H1 (cell line): Measurements from ENCODE around the gene ADARB2. TPM values are rescaled to one million over a fixed set of nuclear protein-coding genes. Genes with fewer than 3 reads are reported as not detected.

Experiments used
- CTCF ChIA-PET: fragments of 300-600 bp; sonication (Branson Sonifier 250); formaldehyde crosslinking; loops from one replicate; lab custom pipeline; 2021; ENCODE audit not compliant: partially characterized antibody; lab: Charles Lee
- POLR2A ChIA-PET: fragments of 300-600 bp; sonication (Branson Sonifier 250); formaldehyde crosslinking; loops from one replicate; lab custom pipeline; 2021; ENCODE audit warnings: inconsistent platforms; ENCODE audit not compliant: partially characterized antibody; lab: Charles Lee
- DNase-seq, 2 experiments: peaks; one replicate each; pipeline versions ENCODE4 v3.0.0 to v3.0.0-alpha.2; 2010 to 2022; ENCODE audit warnings: low spot score in 2 of 2, low read depth in 1 of 2, mixed read lengths in 1 of 2
- FAIRE-seq: peaks from 2 replicates; lab custom pipeline; 2011; peaks lifted over from hg19 to GRCh38; lab: Jason Lieb, UNC
- H2AFZ ChIP-seq: 2 replicates; pipeline ENCODE4 v1.8.1; 2012; ENCODE audit warnings: low read length, inconsistent platforms
- H2AK5ac ChIP-seq: 2 replicates; pipeline ENCODE4 v1.6.1; 2013; ENCODE audit warnings: low read depth, low read length
- H2BK120ac ChIP-seq: replicated peaks from 2 replicates; pipeline ENCODE3; 2013; ENCODE audit warnings: low read depth, low read length, inconsistent platforms
- H2BK12ac ChIP-seq: 2 replicates; pipeline ENCODE4 v1.6.1; 2013; ENCODE audit warnings: low read depth, low read length
- H2BK15ac ChIP-seq: 2 replicates; pipeline ENCODE4 v1.6.1; 2013; ENCODE audit warnings: low read length
- H2BK20ac ChIP-seq: 2 replicates; pipeline ENCODE4 v1.6.1; 2013; ENCODE audit warnings: low read length
- H2BK5ac ChIP-seq: 2 replicates; pipeline ENCODE4 v1.6.1; 2013; ENCODE audit warnings: low read depth, low read length
- H3K14ac ChIP-seq: 2 replicates; pipeline ENCODE4 v1.6.1; 2013; ENCODE audit warnings: inconsistent platforms; ENCODE audit not compliant: insufficient read length
- H3K18ac ChIP-seq: 2 replicates; pipeline ENCODE4 v1.6.1; 2013; ENCODE audit warnings: low read length; ENCODE audit errors: extremely low read depth
- H3K23ac ChIP-seq: 2 replicates; pipeline ENCODE4 v1.6.1; 2013; ENCODE audit warnings: inconsistent platforms; ENCODE audit not compliant: insufficient read length
- H3K23me2 ChIP-seq: 2 replicates; pipeline ENCODE4 v1.6.1; 2013; ENCODE audit warnings: low read depth, low read length
- H3K27ac ChIP-seq: 2 replicates; pipeline ENCODE4 v1.6.1; 2011; ENCODE audit warnings: low read depth, low read length, inconsistent platforms
- H3K27me3 ChIP-seq, 4 experiments: replicated peaks in 1 of 4; 1 replicate in 1 of 4; 2 replicates in 3 of 4; pipeline versions ENCODE4 v1.6.1 to v1.8.1; 2011 to 2013; ENCODE audit warnings: low read length in 3 of 4, mild to moderate bottlenecking in 3 of 4, inconsistent platforms in 2 of 4, mixed read lengths in 2 of 4, moderate library complexity in 1 of 4; ENCODE audit not compliant: control insufficient read depth in 3 of 4, insufficient read depth in 3 of 4; ENCODE audit errors: extremely low read depth in 1 of 4
- H3K36me3 ChIP-seq, 4 experiments: 2 replicates each; pipeline versions ENCODE4 v1.6.1 to v1.8.1; 2011 to 2013; ENCODE audit warnings: mild to moderate bottlenecking in 4 of 4, low read length in 3 of 4, moderate library complexity in 2 of 4, control low read depth in 1 of 4, inconsistent platforms in 1 of 4; ENCODE audit not compliant: insufficient read depth in 4 of 4, control insufficient read depth in 2 of 4
- H3K4ac ChIP-seq: replicated peaks from 2 replicates; pipeline ENCODE3; 2013; ENCODE audit warnings: low read length, low read depth, mixed read lengths, inconsistent platforms; ENCODE audit not compliant: insufficient read length
- H3K4me1 ChIP-seq, 4 experiments: replicated peaks in 1 of 4; 1 replicate in 1 of 4; 2 replicates in 3 of 4; pipeline versions ENCODE4 v1.6.1 to v1.8.1; 2011 to 2013; ENCODE audit warnings: low read length in 3 of 4, inconsistent platforms in 2 of 4, mixed read lengths in 1 of 4; ENCODE audit not compliant: insufficient read depth in 4 of 4, control insufficient read depth in 3 of 4
- H3K4me2 ChIP-seq, 2 experiments: 2 replicates each; pipeline versions ENCODE4 v1.6.1 to v1.8.1; 2011 to 2013; ENCODE audit warnings: low read depth in 2 of 2, low read length in 2 of 2, control low read depth in 1 of 2, inconsistent platforms in 1 of 2, mild to moderate bottlenecking in 1 of 2; ENCODE audit not compliant: insufficient read depth in 1 of 2
- H3K4me3 ChIP-seq, 4 experiments: fragments of 200-600, 300-600 bp in 1 of 4; sonication (generic), shearing (Covaris generic), sonication (Bioruptor Twin) in 1 of 4; 2 replicates each; pipeline versions ENCODE4 v1.5.1 to v1.8.1; 2011 to 2016; ENCODE audit warnings: low read length in 4 of 4, low read depth in 3 of 4, control low read depth in 2 of 4, inconsistent platforms in 2 of 4, mild to moderate bottlenecking in 2 of 4, mixed read lengths in 1 of 4, moderate library complexity in 1 of 4; ENCODE audit not compliant: insufficient read depth in 2 of 4; ENCODE audit errors: extremely low read depth in 1 of 4
- H3K56ac ChIP-seq: replicated peaks from 2 replicates; pipeline ENCODE3; 2013; ENCODE audit warnings: low read depth, mild to moderate bottlenecking, mixed read lengths, low read length, inconsistent platforms; ENCODE audit not compliant: insufficient read length
- H3K79me1 ChIP-seq: 2 replicates; pipeline ENCODE4 v1.6.1; 2013; ENCODE audit warnings: low read depth, low read length, control low read depth
- H3K79me2 ChIP-seq, 2 experiments: 2 replicates each; pipeline versions ENCODE4 v1.6.1 to v1.8.1; 2012 to 2013; ENCODE audit warnings: low read length in 2 of 2, mild to moderate bottlenecking in 2 of 2, inconsistent platforms in 1 of 2; ENCODE audit not compliant: insufficient read depth in 2 of 2, control insufficient read depth in 1 of 2
- H3K9ac ChIP-seq, 4 experiments: replicated peaks in 1 of 4; 1 replicate in 1 of 4; 2 replicates in 3 of 4; pipeline versions ENCODE4 v1.6.1 to v1.8.1; 2011 to 2013; ENCODE audit warnings: low read depth in 3 of 4, low read length in 3 of 4, control low read depth in 2 of 4, mild to moderate bottlenecking in 2 of 4, moderate library complexity in 2 of 4, inconsistent platforms in 1 of 4; ENCODE audit errors: extremely low read depth in 1 of 4
- H3K9me3 ChIP-seq, 2 experiments: 2 replicates each; pipeline versions ENCODE4 v1.6.1 to v1.8.1; 2012 to 2013; ENCODE audit warnings: mild to moderate bottlenecking in 2 of 2, moderate library complexity in 2 of 2, control low read depth in 1 of 2, inconsistent platforms in 1 of 2, low read depth in 1 of 2, low read length in 1 of 2, mixed read lengths in 1 of 2; ENCODE audit not compliant: insufficient read depth in 2 of 2
- H4K20me1 ChIP-seq, 2 experiments: replicated peaks in 1 of 2; 2 replicates each; pipeline versions ENCODE3 to v1.8.1; 2011 to 2013; ENCODE audit warnings: inconsistent platforms in 2 of 2, low read length in 2 of 2, mild to moderate bottlenecking in 1 of 2; ENCODE audit not compliant: insufficient read depth in 2 of 2, control insufficient read depth in 1 of 2
- H4K5ac ChIP-seq: 2 replicates; pipeline ENCODE4 v1.6.1; 2013; ENCODE audit warnings: low read length, low read depth, mixed read lengths, inconsistent platforms; ENCODE audit not compliant: insufficient read length
- H4K8ac ChIP-seq: 2 replicates; pipeline ENCODE4 v1.8.0; 2013; ENCODE audit warnings: mild to moderate bottlenecking, moderate library complexity, low read length, inconsistent platforms; ENCODE audit not compliant: insufficient read depth; ENCODE audit errors: extremely low read depth
- H4K91ac ChIP-seq: replicated peaks from 2 replicates; pipeline ENCODE3; 2013; ENCODE audit warnings: low read length, mixed read lengths, inconsistent platforms; ENCODE audit not compliant: insufficient read length
- CHD1 ChIP-seq: IDR thresholded peaks from 2 replicates; pipeline ENCODE4 v1.6.1; 2012; ENCODE audit warnings: low read depth, low read length, improper control_type of control experiment
- PHF8 ChIP-seq: fragments of 200-600 bp; sonication (generic); conservative IDR thresholded peaks from 2 replicates; pipeline ENCODE4 v1.7.1; 2012; ENCODE audit warnings: low read depth, mild to moderate bottlenecking, inconsistent platforms, low read length, moderate library complexity
- POLR2AphosphoS5 ChIP-seq: IDR thresholded peaks from 2 replicates; pipeline ENCODE4 v1.6.1; 2011; ENCODE audit warnings: low read depth, low read length
- TBP ChIP-seq: IDR thresholded peaks from 2 replicates; pipeline ENCODE4 v1.6.1; 2011; ENCODE audit warnings: low read depth, low read length, improper control_type of control experiment
- ZNF274 ChIP-seq: IDR thresholded peaks from 2 replicates; pipeline ENCODE4 v1.7.0; 2012; ENCODE audit warnings: low read length, borderline replicate concordance; ENCODE audit errors: extremely low read depth
- WGBS, 2 experiments: shearing (Covaris generic) in 1 of 2; methylation state at CpG; one replicate each; pipeline versions ENCODE4 v1.1.6 to v1.1.7; 2013 to 2015; ENCODE audit warnings: low lambda C conversion rate in 2 of 2, mixed read lengths in 2 of 2, inconsistent platforms in 1 of 2, low coverage in 1 of 2, missing lambda C conversion rate in 1 of 2; ENCODE audit not compliant: insufficient replicate concordance in 2 of 2, insufficient coverage in 1 of 2, insufficient read length in 1 of 2; ENCODE audit errors: extremely low coverage in 1 of 2, missing lambda C conversion rate in 1 of 2; 5-methylcytosine and 5-hydroxymethylcytosine counted together
- polyA plus RNA-seq, 7 experiments: library from polyadenylated mRNA; depleted of rRNA in 3 of 7; stranded (reverse) in 5 of 7; unstranded in 2 of 7; fragments of >200 nt in 5 of 7; fragments of 200-250 nt in 2 of 7; gene quantifications; 1 replicate in 5 of 7; 2 replicates in 1 of 7; 4 replicates in 1 of 7; pipeline versions ENCODE4 v1.2.1 to v1.2.3, GENCODE V29; 2011 to 2013; ENCODE audit warnings: missing spikeins in 2 of 7, mixed read lengths in 2 of 7
- total RNA-seq: library from RNA; stranded (reverse); fragmentation: NEBNext Ultra II Directional; extraction: Animal tissue kit (Norgen Biotek cat#: 25700); gene quantifications from 2 replicates; pipeline ENCODE4 v1.2.1, GENCODE V29; 2021

ADARB2 gene
- total and polyA plus RNA-seq, 2 of the 8 experiments (the other 6 are each of a cell fraction or from before 2014, with no cell fraction given): 2.2 to 2.8 TPM

DNA sequence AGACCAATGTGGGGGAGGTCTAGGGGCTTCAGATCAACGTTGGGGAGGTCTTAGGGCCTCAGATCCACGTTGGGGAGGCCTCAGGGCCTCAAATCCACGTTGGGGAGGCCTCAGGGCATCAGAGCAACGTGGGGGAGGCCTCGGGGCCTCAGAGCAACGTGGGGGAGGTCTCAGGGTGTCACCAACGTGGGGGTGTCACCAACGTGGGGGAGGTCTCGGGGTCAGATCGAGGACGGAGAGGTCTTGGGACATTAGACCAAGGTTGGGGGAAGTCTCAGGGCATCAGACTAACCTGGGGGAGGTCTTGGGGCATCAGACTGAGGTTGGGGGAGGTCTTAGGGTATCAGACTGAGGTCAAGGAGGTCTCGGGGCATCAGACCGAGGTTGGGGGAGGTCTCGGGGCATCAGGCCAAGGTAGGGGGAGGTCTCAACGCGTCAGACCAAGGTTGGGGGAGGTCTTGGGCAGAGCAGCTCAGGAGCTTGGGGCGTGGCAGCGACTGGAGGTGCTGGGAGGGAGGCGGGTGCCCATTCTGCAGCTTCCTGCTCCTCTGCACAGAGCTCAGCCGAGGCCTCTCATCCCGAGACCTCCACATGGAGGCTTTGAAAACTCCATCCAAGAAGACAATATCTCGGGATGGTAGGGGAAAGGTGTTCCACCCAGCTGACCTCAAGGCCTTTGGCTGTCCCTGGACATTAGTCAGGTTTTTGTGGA, 521.3 kb downstream of the ADARB2 start:
- no peak overlapping the region for H3K14ac ChIP-seq
- H2AK5ac ChIP-seq: no peak overlapping the region
- H3K27me3 ChIP-seq: no peaks in the 10 kb centered on the region
- no peak overlapping the region for H3K18ac ChIP-seq
- ChIA-PET CTCF (no interaction called here), POLR2A (interaction anchor here (1.4 kb wide), 1 partner anchor 18 kb away, joined by 3 read pairs; no protein-coding TSS in a partner anchor)
- H3K36me3 ChIP-seq: no peaks in the 10 kb centered on the region
- peaks cover 10% of the 10 kb centered on the region; the same call in 1 of the 2 replicates for H3K23me2 ChIP-seq
- no peak overlapping the region for H3K23ac ChIP-seq
- H2BK20ac ChIP-seq: no peak overlapping the region
- H4K20me1 ChIP-seq: peaks cover 0 to 5% of the 10 kb centered on the region in 2 experiments
- H4K8ac ChIP-seq: no peak overlapping the region
- H3K79me1 ChIP-seq: no peaks in the 10 kb centered on the region
- no peak overlapping the region for H3K4ac ChIP-seq
- no peak overlapping the region for H4K5ac ChIP-seq
- FAIRE-seq (no peak), DNase-seq (no peak)
- no peak overlapping the region for H3K4me3 ChIP-seq
- H2BK120ac ChIP-seq: no peak overlapping the region
- H4K91ac ChIP-seq: no peak overlapping the region
- 85% methylated on average over 13 of the region's 22 CpGs; no CpG with 5 or more reads in 1 of the 2 experiments for WGBS, 2 experiments
- H3K4me1 ChIP-seq: no peaks in the 10 kb centered on the region
- H2BK5ac ChIP-seq: no peak overlapping the region
- H3K9ac ChIP-seq: no peak overlapping the region
- no peak overlapping the region for H3K27ac ChIP-seq
- no peak overlapping the region for H3K56ac ChIP-seq
- peaks cover 0 to 5% of the 10 kb centered on the region in 2 experiments; a peak in 1 of 4 replicates for H3K9me3 ChIP-seq
- H3K4me2 ChIP-seq: no peak overlapping the region
- no peaks in the 10 kb centered on the region for H3K79me2 ChIP-seq
- no peak overlapping the region for H2BK15ac ChIP-seq
- H2AFZ ChIP-seq: no peak overlapping the region
- no peak overlapping the region for H2BK12ac ChIP-seq
- TF ChIP-seq TBP (no peak), ZNF274 (no peak), POLR2AphosphoS5 (no peak), PHF8 (no peak), CHD1 (no peak)
